ENCODE measurements around the gene CNOT3.
"Not testable (repeated sequence)": the region's sequence is repeated elsewhere in the genome, so short reads cannot be mapped to it uniquely, and the experiment has no call there.

CNOT3 gene

DNA sequence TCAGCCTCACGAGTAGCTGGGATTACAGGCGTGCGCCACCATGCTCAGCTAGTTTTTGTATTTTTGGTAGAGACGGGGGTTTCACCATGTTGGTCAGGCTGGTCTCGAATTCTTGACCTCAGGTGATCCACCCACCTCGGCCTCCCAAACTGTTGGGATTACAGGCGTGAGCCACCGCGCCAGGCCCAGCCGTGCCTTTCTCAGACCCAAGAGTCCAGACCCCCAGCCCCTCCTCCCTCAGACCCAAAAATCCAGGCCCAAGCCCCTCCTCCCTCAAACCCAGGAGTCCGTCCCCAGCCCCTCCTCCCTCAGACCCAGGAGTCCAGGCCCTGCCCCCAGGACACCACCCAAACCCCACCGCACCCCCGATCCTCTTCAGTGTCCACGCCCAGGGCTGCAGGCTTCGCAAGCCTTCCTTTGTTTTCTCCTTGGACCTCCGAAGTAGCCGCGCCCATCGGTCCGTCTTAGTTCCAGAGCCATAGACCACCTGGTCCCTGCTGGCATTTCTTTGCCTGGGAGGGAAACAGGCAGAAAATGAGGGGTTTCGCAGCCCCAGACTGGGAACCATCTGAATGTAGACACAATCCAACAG is 31.7 kb downstream of the CNOT3 start:
- no peak for DNase-seq (ENCODE audit: low read depth)

DNA sequence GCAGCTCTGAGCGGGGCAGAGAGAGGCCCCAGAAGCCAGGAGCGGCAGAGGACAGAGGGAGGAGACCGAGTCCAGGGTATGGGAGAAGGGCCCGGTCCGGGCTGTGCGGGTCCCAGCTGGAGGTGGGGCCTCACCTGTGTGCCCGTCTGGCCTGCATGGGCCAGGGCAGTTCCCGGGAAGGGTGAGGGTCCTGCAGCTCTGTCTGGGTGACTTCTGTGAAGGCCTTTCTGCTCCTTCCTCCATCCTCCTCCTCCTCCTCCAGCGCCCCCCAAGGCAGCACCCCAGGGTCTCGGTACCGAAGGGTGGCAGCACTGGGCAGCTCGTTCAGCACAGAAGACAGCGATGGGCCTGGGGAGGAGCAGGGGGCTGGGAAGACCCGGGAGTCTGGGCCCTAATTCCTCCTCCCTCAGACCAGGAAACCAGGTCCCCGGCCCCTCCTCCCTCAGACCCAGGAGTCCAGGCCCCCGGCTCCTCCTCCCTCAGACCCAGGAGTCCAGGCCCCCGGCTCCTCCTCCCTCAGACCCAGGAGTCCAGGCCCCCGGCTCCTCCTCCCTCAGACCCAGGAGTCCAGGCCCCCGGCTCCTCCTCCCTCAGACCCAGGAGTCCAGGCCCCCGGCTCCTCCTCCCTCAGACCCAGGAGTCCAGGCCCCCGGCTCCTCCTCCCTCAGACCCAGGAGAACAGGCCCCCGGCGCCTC is 34.3 kb downstream of the CNOT3 start:
- DNase-seq (ENCODE audit: low read depth) = not testable (repeated sequence)

DNA sequence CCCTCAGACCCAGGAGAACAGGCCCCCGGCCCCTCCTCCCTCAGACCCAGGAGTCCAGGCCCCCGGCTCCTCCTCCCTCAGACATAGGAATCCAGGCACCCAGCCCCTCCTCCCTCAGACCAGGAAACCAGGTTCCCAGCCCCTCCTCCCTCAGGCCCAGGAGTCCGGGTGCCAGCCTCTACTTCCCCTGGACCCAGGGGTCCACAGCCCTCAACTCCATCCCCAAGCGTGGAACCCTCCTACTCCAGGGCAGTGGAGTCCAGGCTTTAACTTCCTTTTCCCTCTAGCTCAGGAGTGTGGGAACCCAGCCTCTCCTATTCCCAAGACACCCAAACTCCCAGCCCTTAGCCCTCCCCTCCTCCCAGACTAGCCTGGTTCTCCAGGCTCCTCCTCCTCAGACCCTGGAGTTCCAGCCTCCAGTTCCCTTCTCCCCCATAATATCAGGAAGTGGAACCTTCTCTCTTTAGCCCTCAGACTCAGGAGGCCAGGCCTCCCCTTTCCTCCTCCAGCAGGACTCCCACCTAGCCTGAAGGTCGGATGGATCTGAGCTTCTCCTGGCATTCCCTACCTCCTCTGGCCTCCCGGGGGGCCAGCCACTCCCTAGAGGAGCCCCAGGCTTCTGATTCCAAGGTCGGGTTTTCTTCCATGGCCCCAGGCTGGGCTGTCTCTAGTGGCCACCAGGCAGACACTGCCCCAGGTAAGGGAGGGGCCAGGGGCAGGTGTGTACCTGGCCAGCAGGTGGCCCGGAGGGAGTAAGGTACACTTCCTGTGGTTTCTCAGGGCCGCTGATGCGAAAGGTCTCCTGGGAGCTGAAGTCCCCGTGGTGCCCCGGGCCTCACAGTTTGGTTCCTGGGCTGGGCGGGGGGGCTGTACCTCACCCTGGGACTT is 35.2 kb downstream of the CNOT3 start, which contains the start of gene TMC4:
Gene TMC4 (minus strand): TSS at position 690 of the 888 bp plus-strand sequence. CDS start 43 bp downstream, at position 647.
- DNase-seq (ENCODE audit: low read depth) = peak; percentile 33

DNA sequence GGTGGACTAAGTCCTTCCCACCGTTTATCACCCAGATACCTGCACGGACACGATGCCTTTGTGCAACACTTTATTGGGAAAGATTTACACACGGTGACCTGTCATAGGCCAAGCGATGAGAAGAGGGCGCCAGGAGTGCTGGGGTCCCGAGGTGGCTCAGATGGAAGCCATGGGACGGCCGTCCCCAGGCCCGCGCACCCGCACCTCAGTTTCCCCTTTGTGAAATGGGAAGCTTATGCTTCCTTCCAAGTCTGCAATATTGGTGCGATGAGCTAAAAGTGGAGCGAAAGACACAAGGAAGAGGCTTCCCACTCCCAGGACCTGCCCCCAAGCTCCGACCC is 35.8 kb downstream of the CNOT3 start:
- no peak for DNase-seq (ENCODE audit: low read depth)

DNA sequence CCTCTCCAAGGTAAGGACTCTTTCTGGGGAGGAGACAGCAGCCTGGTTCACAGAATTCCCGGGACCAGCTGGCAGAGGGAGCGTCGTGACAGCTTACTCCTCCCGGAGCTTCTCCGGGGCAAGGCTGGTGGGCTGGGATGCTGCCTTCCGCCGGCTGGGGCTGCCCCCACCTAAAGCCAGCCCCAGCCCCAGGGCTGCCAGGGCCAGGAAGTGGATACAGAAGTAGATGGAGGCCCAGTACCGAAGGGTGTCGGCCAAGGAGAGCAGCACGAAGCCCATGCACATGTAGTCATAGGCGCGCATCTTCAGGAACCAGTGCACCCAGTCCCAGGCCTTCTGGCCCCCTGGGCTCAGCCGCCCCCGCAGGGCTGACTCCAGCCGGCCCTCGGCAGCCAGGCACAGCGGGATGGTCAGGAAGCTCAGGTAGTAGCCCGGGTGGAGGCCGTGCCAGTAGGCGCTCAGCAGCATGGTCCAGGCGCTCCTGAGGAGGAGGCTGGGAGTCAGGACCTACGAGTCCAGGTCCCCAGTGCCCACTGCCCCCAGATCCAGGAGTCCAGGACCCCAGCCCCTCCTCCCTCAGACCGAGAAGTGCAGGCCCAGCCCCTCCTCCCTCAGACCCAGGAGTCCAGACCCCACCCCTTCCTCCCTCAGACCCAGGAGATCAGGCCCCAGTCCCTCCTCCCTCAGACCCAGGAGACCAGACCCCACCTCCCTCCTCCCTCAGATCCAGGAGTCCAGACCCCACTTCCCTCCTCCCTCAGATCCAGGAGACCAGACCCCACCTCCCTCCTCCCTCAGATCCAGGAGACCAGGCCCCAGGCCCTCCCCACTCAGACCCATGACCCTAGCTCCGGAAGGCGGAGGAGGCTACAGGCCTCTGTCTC is 36.6 kb downstream of the CNOT3 start:
- no peak for DNase-seq (ENCODE audit: low read depth)

DNA sequence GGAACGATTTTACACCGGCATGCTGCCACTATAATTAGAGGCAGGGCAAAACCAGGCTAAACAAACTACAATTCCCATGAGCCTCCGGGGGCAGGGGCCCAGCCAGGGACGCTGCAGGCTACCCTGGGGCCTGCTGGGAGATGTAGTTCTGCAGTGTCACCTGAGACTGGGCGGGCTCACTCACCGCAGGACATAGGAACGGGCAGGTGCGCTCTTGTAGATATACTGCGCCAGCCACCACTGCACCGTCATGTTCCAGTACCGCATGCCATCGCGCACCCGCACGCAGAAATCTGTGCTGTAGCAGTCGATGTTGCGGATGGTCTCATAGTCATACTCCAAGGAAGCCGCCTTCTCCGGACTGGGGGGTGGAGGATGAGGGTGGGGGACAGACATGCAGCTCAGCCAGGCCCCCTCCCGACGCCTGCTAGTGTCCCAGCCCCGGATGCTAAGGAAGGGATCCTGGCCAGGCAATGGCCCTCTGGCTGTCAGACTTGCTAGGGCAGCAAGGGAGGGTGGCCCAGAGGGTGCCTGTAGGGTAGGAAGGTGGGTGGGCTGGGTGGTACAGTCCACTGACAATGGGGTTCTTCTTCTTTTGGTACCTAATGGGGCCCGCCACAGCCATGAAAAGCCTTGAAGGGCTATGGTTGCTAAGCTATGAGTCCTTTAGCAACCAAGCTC is 41.2 kb downstream of the CNOT3 start:
- DNase-seq (ENCODE audit: low read depth) = peak; percentile 37

DNA sequence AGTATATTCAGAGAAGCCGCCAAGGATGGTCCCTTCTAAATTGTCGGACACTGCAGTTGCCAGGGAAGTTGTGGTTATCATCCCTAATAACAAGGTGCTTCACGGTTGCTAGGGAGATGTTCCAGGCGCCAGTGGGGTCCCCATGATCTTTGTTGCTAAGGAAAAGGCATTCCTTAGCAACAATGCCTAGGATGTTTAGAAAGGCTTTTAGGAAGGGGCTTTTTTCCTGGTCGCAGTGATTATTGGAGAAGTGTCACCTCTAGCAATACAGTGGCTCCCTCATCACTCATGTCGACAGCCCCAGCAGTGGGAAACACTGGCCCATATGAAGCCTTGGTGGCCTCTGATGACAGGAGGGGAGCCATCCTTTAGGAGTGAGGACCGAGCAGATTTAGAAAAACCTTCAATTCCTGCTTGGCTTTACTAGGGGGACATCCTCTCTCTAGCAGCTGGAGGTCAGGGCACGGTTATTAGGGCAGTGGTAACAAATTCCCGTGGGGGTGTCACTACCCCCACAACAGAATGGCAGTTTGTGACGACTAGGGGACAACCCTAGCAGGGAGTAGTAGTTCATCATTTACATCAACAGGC is 41.8 kb downstream of the CNOT3 start:
- no peak for DNase-seq (ENCODE audit: low read depth)

DNA sequence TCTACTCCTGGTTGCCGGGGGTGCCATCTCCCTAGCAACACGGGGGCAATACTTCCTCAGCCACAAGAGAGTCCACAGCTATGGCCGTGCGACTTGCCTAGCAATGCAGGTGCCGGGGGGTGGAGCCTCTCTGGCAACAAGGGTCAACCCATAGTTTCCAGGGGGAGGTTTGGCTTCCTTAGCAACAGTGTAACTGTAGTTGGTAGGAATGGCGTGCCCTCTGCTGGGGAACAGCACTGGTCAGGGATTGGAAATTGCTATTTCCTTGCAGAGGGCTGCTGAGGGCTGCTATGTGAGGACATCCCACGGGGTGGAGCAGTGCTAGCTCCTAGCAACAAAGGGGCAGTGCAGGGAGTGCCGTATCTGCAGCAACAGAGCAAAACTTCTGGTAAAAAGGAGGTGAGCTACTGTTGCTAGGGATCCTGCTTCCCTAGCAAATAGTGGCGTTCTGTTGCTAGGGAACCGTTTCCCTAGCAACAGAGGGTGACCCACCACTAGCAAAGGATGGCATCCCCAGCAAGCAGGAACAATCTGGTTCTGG is 42.4 kb downstream of the CNOT3 start:
- peak; percentile 49 for DNase-seq (ENCODE audit: low read depth)

DNA sequence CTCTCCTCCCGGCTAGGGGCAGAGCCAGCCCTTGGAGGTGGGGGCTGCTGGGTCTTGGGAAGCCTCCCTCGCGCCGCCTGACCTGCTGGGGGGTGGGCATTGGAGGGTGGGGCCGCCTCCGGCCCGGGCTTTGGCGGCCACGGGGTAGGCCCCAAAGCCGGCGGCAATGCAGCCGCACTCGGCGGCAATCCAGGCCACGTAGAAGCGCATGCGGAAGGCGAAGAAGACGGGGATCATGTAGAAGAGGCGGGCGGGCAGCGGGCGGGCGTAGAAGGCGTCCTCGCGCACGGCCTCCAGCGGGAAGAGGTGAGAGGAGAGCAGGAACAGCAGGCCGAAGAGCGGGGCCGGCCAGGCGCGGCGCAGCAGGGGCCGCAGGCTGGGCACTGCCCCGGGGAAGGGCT is 43.1 kb downstream of the CNOT3 start:
- DNase-seq (ENCODE audit: low read depth) = no peak

DNA sequence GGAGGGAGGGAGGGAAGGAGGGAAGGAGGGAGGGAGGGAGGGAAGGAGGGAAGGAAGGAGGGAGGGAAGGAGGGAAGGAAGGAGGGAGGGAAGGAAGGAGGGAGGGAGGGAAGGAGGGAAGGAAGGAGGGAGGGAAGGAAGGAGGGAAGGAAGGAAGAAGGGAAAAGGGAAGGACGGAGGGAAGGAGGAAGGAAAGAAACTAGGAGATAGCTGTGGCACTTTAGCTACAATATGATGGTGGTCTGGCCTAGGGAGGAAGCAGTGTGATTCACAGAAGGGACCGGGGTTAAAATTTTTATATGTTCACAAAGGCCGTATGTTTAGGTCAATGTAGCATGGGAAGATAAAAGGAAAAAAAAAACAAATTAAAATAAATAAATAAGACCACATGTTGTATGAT is 44.3 kb downstream of the CNOT3 start:
- not testable (repeated sequence) for DNase-seq (ENCODE audit: low read depth)

DNA sequence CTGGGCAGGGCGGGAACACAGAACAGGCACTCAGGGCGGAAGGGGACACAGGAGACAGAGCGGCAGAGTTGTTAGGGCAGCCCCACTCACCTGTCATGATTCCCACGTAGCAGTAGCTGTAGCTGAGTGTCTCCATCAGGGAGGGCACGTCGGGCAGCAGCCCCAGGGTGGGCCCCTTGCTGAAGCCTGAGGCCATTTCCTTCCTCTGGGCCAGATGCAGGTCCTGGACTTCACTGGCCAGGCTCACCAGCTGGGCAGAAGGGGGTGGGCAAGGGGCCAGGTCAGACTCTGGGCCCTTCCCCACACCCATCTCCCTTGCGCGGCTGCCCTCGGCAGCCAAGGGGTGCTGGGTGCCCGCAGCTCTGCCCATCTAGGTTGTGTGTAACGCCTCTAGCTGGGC is 45.9 kb downstream of the CNOT3 start:
- DNase-seq (ENCODE audit: low read depth) = no peak

DNA sequence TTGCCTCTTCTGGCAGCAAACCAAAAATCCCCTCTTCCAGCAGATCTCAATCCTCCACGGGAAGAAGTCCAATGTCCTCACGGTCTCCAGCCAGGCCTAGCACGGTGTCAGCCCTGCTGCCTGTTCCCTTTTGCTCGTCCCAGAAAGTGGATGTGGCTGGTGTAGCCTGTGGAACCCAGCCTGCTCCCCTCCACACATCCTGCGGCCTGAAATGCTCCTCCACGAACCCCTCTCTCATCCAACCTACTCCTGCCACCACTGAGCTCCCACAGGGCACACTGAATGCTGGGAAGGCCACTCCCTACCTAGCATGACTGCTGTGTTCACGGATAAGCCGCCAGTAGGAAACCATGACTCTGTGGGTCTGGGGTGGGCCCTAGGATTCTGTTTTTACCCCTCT is 48.8 kb downstream of the CNOT3 start:
- DNase-seq (ENCODE audit: low read depth) = no peak

DNA sequence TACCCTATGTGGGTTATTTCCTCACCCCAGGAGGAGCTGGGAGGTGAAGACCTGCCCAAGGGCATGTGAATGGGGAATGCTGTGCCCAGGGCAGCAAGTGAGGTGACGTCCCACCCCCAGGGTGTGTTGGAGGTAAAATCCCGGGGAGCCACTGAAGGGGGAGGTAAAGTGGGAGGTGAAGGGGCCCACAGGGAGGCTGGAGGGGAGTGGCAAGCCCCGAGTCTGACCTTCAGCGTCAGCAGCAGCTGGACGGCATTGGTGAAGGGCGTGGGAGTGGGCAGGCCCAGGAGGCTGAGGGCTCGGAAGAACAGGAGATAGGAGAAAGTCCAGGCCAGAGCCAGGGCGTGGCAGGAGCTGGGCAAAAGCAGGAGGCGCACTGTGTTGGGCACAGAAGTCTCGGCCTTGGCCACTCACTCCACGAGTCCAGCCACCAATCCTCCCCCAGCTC is 49.4 kb downstream of the CNOT3 start:
- no peak for DNase-seq (ENCODE audit: low read depth)

DNA sequence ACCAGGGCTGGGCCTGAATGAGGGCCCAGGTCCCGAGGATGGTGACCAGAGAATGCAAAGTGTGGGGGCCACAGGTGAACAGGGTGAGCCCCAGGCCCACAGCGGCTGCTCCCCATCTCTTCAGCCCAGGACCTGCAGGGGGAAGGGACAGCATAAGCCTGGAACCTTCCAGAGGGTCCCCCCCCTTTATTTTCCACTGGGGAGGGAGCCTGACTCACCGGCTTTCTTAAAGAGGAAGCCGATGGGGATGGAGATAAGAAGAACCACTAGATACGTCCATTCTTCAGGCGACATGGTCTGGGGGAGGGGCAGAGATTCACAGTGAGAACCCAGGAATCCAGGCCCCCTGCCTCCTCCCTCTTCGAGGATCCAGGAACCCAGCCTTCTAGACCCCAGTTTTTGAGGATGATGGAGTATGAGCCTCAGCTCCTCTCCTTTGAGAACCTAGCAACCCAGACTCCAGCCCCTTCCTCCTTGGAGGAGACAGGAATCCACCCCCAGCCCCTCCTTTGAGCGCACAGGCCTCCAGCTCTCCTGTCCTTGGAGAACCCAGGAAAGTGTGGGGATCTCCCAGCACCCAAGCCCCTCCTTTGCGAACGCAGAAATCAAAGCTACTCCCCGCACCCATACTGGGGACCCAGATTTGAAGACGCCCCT is 50.8 kb downstream of the CNOT3 start:
- DNase-seq (ENCODE audit: low read depth) = peak; percentile 86

DNA sequence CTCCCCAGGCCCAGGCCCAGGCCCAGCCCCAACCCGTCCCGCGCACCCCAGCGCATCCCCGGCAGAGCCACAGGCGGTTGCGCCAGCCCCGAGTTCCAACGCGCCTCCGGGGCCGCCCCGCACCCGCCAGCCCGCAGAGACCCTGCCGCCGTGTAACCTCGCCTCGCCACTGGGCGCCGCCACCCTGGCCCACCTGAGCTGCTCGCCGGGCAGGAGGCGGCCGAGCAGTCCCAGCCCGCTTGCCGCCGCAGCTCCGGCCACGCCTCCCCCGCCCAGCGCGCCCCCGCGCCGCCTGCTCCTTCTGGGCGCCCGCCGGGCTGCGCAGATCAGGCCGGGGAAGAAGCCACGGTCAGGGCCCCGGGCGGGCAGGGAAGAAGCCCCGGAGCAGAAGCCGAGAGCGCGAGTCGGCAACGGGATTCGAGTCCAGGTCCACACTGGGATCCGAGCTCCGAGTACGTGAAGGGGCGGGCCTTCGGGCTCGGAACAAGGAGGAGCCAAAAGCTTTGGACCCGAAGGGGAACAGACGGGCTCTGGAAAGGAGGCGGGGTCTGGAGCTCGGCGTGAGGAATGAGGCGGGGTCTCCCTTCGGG is 51.7 kb downstream of the CNOT3 start, which contains the start of gene MBOAT7:
Gene MBOAT7 (minus strand): TSS at position 436 of the 590 bp plus-strand sequence. CDS start 1,072 bp downstream, outside the sequence.
- no peak for DNase-seq (ENCODE audit: low read depth)

DNA sequence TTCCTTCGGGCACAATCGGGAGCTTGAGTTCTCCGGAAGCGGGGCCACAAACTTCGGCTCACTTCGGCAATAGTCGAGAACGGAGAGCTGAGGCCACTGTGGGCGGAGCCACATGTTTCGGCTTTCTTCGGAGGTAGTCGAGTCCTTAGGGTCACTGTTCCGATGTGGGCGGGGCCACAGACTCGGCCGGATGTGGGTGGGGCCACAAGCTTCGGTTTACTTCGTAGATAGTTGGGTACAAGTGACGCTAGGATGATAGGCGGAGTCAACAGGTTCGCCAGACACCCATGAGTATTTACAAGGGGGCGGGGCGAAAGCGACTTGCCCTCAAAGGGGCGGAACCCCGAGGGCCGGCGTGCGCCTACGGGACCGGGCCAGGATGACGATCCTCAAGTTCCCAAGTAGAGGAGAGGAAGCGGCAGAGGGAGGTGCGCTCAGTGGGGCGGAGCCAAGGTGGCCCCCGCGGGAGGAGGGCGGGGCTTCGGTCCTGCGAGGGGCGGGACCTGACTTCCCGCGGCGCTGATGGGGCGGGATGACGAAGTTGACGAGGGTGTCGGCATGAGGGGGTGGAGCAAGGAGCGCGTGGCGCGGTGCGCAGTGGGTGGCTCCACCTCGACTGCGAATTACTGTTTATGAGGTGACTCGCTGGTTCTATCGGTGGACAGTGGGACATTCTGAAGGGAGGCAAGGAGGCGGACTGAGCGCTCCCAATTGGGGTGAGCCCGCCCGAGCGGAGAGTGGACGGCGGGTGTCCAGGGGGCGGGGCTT is 52.4 kb downstream of the CNOT3 start:
- peak; percentile 100 for DNase-seq (ENCODE audit: low read depth)

DNA sequence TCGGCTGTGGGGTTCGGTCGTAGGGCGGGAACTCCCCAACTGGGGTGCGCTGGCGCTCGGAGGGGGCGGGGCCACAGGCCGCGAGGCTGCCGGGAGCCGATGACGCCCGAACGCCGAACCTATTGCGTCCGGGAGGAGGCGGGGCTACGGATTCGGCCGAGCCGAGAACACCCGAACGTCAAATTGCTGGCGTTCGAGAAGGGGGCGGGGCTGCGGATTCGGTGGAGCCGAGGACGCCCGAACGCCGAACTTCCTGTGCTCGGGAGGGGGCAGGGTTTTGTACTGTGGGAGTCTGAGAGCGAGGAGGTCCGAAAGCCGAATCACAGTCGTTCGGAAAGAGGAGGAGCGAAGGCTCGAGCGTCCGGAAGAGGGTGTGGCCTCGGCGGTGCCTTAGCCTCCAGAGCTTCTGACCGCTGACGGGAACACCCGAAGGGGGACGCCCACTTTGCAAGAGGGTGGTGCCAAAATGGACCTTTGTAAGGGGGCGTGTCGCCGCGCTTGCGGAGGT is 53.0 kb downstream of the CNOT3 start:
- peak; percentile 99 for DNase-seq (ENCODE audit: low read depth)

DNA sequence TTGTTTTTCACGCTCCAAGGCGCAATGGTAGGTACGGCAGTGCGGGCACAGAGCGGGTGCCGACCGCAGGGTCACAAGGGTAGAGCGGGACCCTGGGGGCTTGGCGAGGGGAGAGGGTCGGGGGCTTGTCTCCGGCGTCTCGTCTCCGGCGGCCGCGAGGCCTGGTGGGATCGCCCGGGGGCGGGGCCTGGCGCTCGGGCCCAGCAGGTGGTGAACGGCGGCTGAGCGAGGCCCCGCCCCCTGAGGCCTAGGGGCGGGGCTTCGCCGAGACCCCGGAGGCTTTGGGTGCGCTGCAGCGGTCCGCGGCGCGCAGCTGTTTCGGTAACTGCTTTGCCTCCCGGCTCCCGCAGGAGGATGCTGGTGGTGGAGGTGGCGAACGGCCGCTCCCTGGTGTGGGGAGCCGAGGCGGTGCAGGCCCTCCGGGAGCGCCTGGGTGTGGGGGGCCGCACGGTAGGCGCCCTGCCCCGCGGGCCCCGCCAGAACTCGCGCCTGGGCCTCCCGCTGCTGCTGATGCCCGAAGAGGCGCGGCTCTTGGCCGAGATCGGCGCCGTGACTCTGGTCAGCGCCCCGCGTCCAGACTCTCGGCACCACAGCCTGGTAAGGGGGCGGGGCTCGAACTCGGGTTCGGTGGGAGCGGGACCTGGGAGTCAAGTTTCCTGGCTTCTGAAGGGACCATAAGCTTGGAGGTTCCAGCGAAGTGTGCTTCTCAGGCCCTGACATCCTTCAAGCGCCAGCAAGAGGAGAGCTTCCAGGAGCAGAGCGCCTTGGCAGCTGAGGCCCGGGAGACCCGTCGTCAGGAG is 53.6 kb downstream of the CNOT3 start, which contains the start of gene TSEN34:
Gene TSEN34 (plus strand): TSS at position 298 of the 800 bp plus-strand sequence. CDS start 57 bp downstream, at position 355.
- peak; percentile 78 for DNase-seq (ENCODE audit: low read depth)

Measured in ELR (cell line).